ENCODE measurements around the gene PAPOLA. TPM values are rescaled to one million over a fixed set of nuclear protein-coding genes. Genes with fewer than 3 reads are reported as not detected.

Gene PAPOLA
- total and polyA plus RNA-seq, 4 experiments from 2014 or later: 74.3 to 244 (median 157) TPM

DNA sequence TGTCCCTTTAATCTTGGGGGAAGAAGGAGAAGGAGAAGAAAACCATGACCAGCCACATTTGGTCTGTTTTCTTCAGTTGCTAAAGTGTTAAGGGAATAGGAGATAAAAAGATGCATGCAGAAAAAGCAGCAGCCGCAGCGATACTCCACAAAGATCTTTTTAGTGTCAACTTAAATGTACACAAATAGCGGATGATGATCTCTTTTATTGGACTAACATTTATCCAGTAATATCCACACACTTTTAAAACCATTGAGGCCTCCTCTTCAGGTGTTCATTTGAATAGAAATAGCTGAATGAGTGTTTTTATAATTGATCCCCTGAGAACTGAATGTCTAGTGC lies 83.5 kb downstream of the PAPOLA start:
- Histone ChIP-seq H3K4me1 (ENCODE audit: insufficient read depth, low read length) (no peaks in the 10 kb centered on the region), H3K27ac (ENCODE audit: low read depth, low read length) (no peak overlapping the region), H3K9me3 (ENCODE audit: control insufficient read depth in 1 of 2, low read length in 2 of 2) (no peaks in the 10 kb centered on the region), H3K4me3 (ENCODE audit: low read length in 2 of 2) (no peak overlapping the region), H3K27me3 (ENCODE audit: insufficient read depth, low read length) (peaks cover 5% of the 10 kb centered on the region), H3K36me3 (ENCODE audit: insufficient read depth, low read length) (no peaks in the 10 kb centered on the region)
- POLR2A ChIA-PET (ENCODE audit: partially characterized antibody): no interaction called here
- no peak overlapping the region for H3K27ac Mint-ChIP-seq
- H3K27me3 Mint-ChIP-seq: peaks cover 6 to 11% of the 10 kb centered on the region in 2 donors
- no peaks in the 10 kb centered on the region for H3K36me3 Mint-ChIP-seq
- H3K9me3 Mint-ChIP-seq: peaks cover 0 to 3% (median 0%) of the 10 kb centered on the region in 8 donors
- H3K4me3 Mint-ChIP-seq: no peak overlapping the region
- CTCF ChIA-PET (ENCODE audit: partially characterized antibody): interaction anchor here (1.0 kb wide), 1 partner anchor 9 kb away, joined by 3 read pairs; no protein-coding TSS in a partner anchor
- DNase-seq: no peak
- intact Hi-C loops (cut with micrococcal nuclease): no loop called here
- H3K4me1 Mint-ChIP-seq: peaks cover 0 to 2% (median under 1%) of the 10 kb centered on the region in 4 donors

DNA sequence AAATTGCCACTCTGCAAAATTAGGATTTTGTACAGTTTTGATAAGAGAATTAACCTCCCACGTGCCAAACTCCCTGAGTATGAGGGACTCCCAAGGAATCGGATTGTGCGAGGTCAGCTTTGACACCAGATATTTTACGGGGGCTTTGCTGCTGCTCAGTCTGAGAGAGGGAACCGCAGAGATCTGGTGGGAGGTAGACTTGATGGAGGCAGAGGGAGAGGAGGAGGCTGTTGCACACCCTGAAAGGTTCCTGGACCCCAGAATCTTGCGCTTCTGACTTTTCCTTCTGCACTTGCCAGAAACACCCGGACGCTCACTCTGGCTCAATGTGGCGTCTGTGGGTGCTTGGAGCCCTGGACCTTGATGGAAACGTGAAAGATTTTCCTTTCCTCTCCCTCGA lies 83.9 kb downstream of the PAPOLA start:
- H3K27ac Mint-ChIP-seq: no peak overlapping the region
- Histone ChIP-seq H3K4me3 (ENCODE audit: low read length in 2 of 2) (no peak overlapping the region), H3K4me1 (ENCODE audit: insufficient read depth, low read length) (no peaks in the 10 kb centered on the region), H3K36me3 (ENCODE audit: insufficient read depth, low read length) (no peaks in the 10 kb centered on the region), H3K27me3 (ENCODE audit: insufficient read depth, low read length) (peaks cover 5% of the 10 kb centered on the region), H3K9me3 (ENCODE audit: control insufficient read depth in 1 of 2, low read length in 2 of 2) (no peaks in the 10 kb centered on the region), H3K27ac (ENCODE audit: low read depth, low read length) (no peak overlapping the region)
- H3K27me3 Mint-ChIP-seq: peaks cover 6 to 11% of the 10 kb centered on the region in 2 donors
- POLR2A ChIA-PET (ENCODE audit: partially characterized antibody): no interaction called here
- CTCF ChIA-PET (ENCODE audit: partially characterized antibody): interaction anchor here (1.0 kb wide), 1 partner anchor 9 kb away, joined by 3 read pairs; no protein-coding TSS in a partner anchor
- no peak overlapping the region for H3K4me3 Mint-ChIP-seq
- peaks cover 0 to 2% (median under 1%) of the 10 kb centered on the region in 4 donors for H3K4me1 Mint-ChIP-seq
- peaks cover 0 to 3% (median 0%) of the 10 kb centered on the region in 8 donors for H3K9me3 Mint-ChIP-seq
- DNase-seq: no peak
- intact Hi-C loops (cut with micrococcal nuclease): no loop called here
- H3K36me3 Mint-ChIP-seq: no peaks in the 10 kb centered on the region

DNA sequence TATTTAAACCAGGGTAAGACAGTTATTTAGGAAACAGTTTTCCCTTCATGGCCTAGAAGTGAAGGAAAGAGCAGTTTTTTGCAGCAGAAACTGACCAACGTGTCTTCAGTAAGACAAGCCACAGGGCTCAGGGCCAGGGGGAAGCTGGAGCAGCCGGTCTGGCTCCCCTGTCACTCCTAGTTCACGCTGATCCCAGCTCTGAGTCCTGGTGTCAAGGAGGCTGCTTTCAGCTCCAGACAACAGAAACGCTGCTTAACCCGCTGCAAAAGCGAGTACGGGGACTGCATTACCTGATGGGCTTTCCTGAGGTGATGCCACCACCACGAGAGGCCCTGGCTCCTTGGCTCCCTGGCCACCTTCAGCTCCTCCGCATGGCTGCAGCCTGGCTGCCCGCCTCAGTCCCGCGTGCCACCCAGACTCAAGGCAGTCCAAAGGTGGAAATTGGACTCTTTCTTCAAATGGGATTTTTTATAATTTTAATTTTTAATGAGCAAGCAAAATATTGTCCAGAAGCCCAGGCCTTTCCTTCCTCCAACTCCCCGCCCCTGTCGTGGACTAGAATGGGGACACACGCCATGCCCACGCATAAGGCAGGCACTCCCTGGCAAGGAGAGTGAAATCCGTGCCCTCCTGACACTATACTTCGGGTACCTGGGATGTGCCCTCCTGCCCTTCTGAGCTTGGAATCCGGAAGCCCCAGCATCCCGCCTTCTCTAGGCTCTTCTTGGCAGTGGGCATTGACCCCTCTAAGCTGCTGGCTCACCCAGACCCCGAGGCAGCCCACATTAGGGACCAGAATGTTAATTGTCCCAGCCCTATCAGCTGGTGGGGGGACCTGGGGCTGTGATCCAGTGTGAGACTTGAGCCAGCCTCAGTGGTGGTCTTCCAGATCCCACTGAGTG lies 85.0 kb downstream of the PAPOLA start:
- Histone ChIP-seq H3K27ac (ENCODE audit: low read depth, low read length) (no peak overlapping the region), H3K9me3 (ENCODE audit: control insufficient read depth in 1 of 2, low read length in 2 of 2) (no peaks in the 10 kb centered on the region), H3K27me3 (ENCODE audit: insufficient read depth, low read length) (peaks cover 5% of the 10 kb centered on the region), H3K4me1 (ENCODE audit: insufficient read depth, low read length) (peaks cover 3% of the 10 kb centered on the region), H3K4me3 (ENCODE audit: low read length in 2 of 2) (no peak overlapping the region), H3K36me3 (ENCODE audit: insufficient read depth, low read length) (no peaks in the 10 kb centered on the region)
- DNase-seq: no peak
- H3K27me3 Mint-ChIP-seq: peaks cover 6 to 11% of the 10 kb centered on the region in 2 donors
- intact Hi-C loops (cut with micrococcal nuclease): no loop called here
- H3K27ac Mint-ChIP-seq: no peak overlapping the region
- H3K9me3 Mint-ChIP-seq: peaks cover 0 to 3% (median 0%) of the 10 kb centered on the region in 8 donors
- ChIA-PET POLR2A (ENCODE audit: partially characterized antibody) (no interaction called here), CTCF (ENCODE audit: partially characterized antibody) (no interaction called here)
- peaks cover 3 to 4% (median 4%) of the 10 kb centered on the region in 4 donors for H3K4me1 Mint-ChIP-seq
- no peak overlapping the region for H3K4me3 Mint-ChIP-seq
- H3K36me3 Mint-ChIP-seq: no peaks in the 10 kb centered on the region

DNA sequence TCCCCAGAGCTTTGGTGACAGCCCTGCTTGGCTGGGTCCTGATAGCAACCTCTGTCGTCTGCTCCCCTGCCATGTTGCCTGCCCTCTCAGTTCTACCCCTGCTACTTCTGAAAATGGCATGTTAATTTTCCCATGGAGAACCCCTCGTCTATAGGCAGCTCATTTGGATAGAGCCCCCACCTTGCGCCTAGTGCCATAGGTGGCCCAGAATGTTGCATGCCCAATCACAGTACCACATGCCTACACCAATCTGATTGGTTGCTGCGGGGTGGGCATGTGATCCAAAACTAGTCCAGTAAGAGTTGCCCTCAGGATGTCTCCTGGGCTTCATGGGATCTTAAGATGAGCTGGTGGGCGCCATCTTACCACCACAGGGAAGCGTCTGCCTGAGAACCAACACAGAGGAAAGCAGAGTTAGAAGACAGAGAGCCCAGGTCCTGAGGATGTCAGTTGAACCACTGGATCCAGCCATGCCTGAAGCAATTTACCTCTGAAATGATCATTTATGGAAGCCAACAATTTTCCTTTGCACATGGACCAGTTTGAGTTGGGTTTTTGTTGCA lies 85.7 kb downstream of the PAPOLA start:
- intact Hi-C loops (cut with micrococcal nuclease): no loop called here
- ChIA-PET POLR2A (ENCODE audit: partially characterized antibody) (no interaction called here), CTCF (ENCODE audit: partially characterized antibody) (no interaction called here)
- Histone ChIP-seq H3K27ac (ENCODE audit: low read depth, low read length) (no peak overlapping the region), H3K9me3 (ENCODE audit: control insufficient read depth in 1 of 2, low read length in 2 of 2) (no peaks in the 10 kb centered on the region), H3K4me3 (ENCODE audit: low read length in 2 of 2) (no peak overlapping the region), H3K4me1 (ENCODE audit: insufficient read depth, low read length) (peaks cover 7% of the 10 kb centered on the region), H3K27me3 (ENCODE audit: insufficient read depth, low read length) (peaks cover 5% of the 10 kb centered on the region), H3K36me3 (ENCODE audit: insufficient read depth, low read length) (no peaks in the 10 kb centered on the region)
- Mint-ChIP-seq H3K4me1 (peaks cover 7 to 8% (median 8%) of the 10 kb centered on the region in 4 donors), H3K36me3 (no peaks in the 10 kb centered on the region), H3K9me3 (peaks cover 0 to 3% (median 0%) of the 10 kb centered on the region in 8 donors), H3K4me3 (no peak overlapping the region), H3K27ac (peak overlapping the region in 1 of 7 donors; percentile 37), H3K27me3 (peaks cover 6 to 11% of the 10 kb centered on the region in 2 donors)
- no peak for DNase-seq

DNA sequence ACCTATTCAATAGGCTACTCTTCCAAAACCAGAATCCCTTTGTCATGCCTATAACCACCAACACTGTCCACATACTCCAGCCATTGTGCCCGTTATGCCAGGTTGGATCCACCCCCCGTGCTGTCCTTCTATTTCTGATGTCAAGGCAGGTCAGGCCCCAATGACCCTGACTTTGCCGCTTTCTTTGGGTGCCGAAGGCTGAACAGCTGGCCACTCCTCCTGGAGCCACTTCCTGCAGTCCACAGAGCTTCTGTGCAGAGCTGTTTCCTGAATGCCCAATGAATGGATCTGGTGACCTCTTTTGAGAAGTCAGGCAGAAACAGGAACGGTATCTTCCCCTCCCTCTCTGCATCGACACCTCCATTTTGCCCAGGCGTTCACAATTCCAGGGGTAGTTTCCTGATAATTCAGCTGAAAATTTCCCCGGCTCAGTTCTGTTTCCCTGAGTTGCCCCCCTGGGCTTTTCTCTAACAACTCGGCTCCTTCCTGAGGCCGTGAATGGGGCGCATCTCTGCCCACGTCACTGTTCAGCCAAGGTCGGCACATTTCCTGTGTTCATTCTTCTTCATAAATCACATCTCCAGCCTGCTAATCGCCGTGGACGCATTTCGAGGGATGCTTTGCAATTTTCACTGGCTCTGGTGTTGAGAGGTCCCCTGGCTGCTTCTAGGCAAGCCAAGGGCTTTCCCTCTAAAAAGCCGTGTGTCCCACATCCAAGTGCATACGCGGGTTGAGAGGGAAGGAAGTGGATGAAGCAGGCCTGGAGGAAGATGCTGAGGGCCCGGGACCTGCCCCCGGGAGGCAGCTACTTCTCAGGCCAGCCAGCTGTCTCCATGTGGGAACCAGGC lies 86.5 kb downstream of the PAPOLA start:
- H3K4me3 ChIP-seq (ENCODE audit: low read length in 2 of 2): no peak overlapping the region
- peaks cover 5% of the 10 kb centered on the region for H3K27me3 ChIP-seq (ENCODE audit: insufficient read depth, low read length)
- no peak overlapping the region for H3K27ac ChIP-seq (ENCODE audit: low read depth, low read length)
- Mint-ChIP-seq H3K4me1 (peaks cover 9 to 11% (median 10%) of the 10 kb centered on the region in 4 donors), H3K27ac (no peak overlapping the region), H3K27me3 (peaks cover 6 to 13% of the 10 kb centered on the region in 2 donors), H3K36me3 (no peaks in the 10 kb centered on the region), H3K9me3 (peaks cover 0 to 3% (median 0%) of the 10 kb centered on the region in 8 donors), H3K4me3 (peak overlapping the region in 1 of 8 donors; percentile 31)
- DNase-seq: no peak
- POLR2A ChIA-PET (ENCODE audit: partially characterized antibody): no interaction called here
- intact Hi-C loops (cut with micrococcal nuclease): no loop called here
- no peaks in the 10 kb centered on the region for H3K9me3 ChIP-seq (ENCODE audit: control insufficient read depth in 1 of 2, low read length in 2 of 2)
- peaks cover 12% of the 10 kb centered on the region for H3K4me1 ChIP-seq (ENCODE audit: insufficient read depth, low read length)
- H3K36me3 ChIP-seq (ENCODE audit: insufficient read depth, low read length): no peaks in the 10 kb centered on the region
- CTCF ChIA-PET (ENCODE audit: partially characterized antibody): no interaction called here

DNA sequence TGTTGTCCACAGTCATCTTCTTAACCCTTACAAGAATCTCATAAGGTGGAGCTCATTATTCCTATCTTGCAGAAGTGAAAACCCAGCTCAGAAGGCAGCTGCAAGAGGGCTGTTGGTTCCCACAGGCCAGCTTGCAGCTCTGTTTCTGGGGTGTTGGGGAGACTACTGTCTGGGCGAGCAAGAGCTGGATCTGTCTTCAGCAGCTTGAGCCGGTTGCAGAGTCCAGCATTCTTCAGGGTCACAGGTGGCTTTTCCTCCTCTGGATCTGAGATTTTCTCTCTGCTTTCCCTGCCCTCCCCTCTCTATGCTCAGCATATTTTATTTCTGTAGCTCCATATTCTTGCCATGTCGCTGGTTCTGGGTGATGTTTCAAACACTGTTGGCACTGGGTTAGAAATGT lies 87.4 kb downstream of the PAPOLA start:
- intact Hi-C loops (cut with micrococcal nuclease): no loop called here
- DNase-seq: no peak
- CTCF ChIA-PET (ENCODE audit: partially characterized antibody): interaction anchor here (1.2 kb wide), 1 partner anchor 16 kb away, joined by 3 read pairs; no protein-coding TSS in a partner anchor
- no peaks in the 10 kb centered on the region for H3K36me3 ChIP-seq (ENCODE audit: insufficient read depth, low read length)
- H3K4me1 ChIP-seq (ENCODE audit: insufficient read depth, low read length): peaks cover 12% of the 10 kb centered on the region
- H3K27me3 ChIP-seq (ENCODE audit: insufficient read depth, low read length): peaks cover under 1% of the 10 kb centered on the region
- H3K4me3 ChIP-seq (ENCODE audit: low read length in 2 of 2): no peak overlapping the region
- no peaks in the 10 kb centered on the region for H3K9me3 ChIP-seq (ENCODE audit: control insufficient read depth in 1 of 2, low read length in 2 of 2)
- H3K27ac Mint-ChIP-seq: no peak overlapping the region
- H3K27me3 Mint-ChIP-seq: peaks cover 4 to 13% of the 10 kb centered on the region in 2 donors
- no peak overlapping the region for H3K4me3 Mint-ChIP-seq
- H3K27ac ChIP-seq (ENCODE audit: low read depth, low read length): no peak overlapping the region
- H3K36me3 Mint-ChIP-seq: no peaks in the 10 kb centered on the region
- POLR2A ChIA-PET (ENCODE audit: partially characterized antibody): no interaction called here
- H3K4me1 Mint-ChIP-seq: peaks cover 7 to 11% (median 9%) of the 10 kb centered on the region in 4 donors
- peaks cover 0 to 3% (median 0%) of the 10 kb centered on the region in 8 donors for H3K9me3 Mint-ChIP-seq
